Endothelial cell (in vitro differentiated cells): ENCODE results near the gene CNP. TPM values are rescaled to one million over a fixed set of nuclear protein-coding genes. Genes with fewer than 3 reads are reported as not detected.

Source experiments
- DNase-seq: peaks from one replicate; pipeline ENCODE4 v3.0.0; 2021; ENCODE audit warnings: low spot score
- H3K27ac Mint-ChIP-seq: one replicate; pipeline ENCODE4 v1.8.0; 2021; ENCODE audit warnings: mixed read lengths, inconsistent platforms; ENCODE audit not compliant: unreplicated experiment
- H3K27me3 Mint-ChIP-seq: one replicate; pipeline ENCODE4 v1.8.0; 2021; ENCODE audit warnings: mild to moderate bottlenecking, moderate library complexity, mixed read lengths, inconsistent platforms; ENCODE audit not compliant: unreplicated experiment
- H3K36me3 Mint-ChIP-seq: one replicate; pipeline ENCODE4 v1.8.0; 2021; ENCODE audit warnings: mild to moderate bottlenecking, low read depth, mixed read lengths, inconsistent platforms; ENCODE audit not compliant: unreplicated experiment
- H3K4me1 Mint-ChIP-seq: one replicate; pipeline ENCODE4 v1.8.0; 2021; ENCODE audit warnings: mild to moderate bottlenecking, mixed read lengths, inconsistent platforms; ENCODE audit not compliant: unreplicated experiment
- H3K4me3 Mint-ChIP-seq: one replicate; pipeline ENCODE4 v1.8.0; 2021; ENCODE audit warnings: mild to moderate bottlenecking, mixed read lengths, inconsistent platforms; ENCODE audit not compliant: unreplicated experiment
- H3K9me3 Mint-ChIP-seq: one replicate; pipeline ENCODE4 v1.8.0; 2021; ENCODE audit warnings: mixed read lengths, inconsistent platforms; ENCODE audit not compliant: unreplicated experiment
- total RNA-seq: library from RNA; stranded (reverse); fragmentation: NEBNext Ultra II Directional; extraction: Animal tissue kit (Norgen Biotek cat#: 25700); gene quantifications from one replicate; pipeline ENCODE4 v1.2.1, GENCODE V29; 2021; ENCODE audit not compliant: unreplicated experiment
- TF ChIP-seq, protein P1 (sequence below): fragments of 200-600 bp; sonication (generic); IDR thresholded peaks from one replicate; pipeline ENCODE4 v1.5.0; 2021; ENCODE audit warnings: antibody characterized with exemption; ENCODE audit not compliant: unreplicated experiment

The CNP gene
- total RNA-seq, 1 donor from 2014 or later: 82.1 TPM

GRCh38 chr17:41972571-41973407 lies 6.2 kb downstream of the CNP start:
- Mint-ChIP-seq H3K27ac (peak overlapping the region; percentile 59), H3K4me3 (peak overlapping the region; percentile 56), H3K27me3 (peaks cover 16% of the 10 kb centered on the region), H3K4me1 (peaks cover 9% of the 10 kb centered on the region), H3K9me3 (no peaks in the 10 kb centered on the region), H3K36me3 (peaks cover 36% of the 10 kb centered on the region)
- TF ChIP-seq, protein P1, sequence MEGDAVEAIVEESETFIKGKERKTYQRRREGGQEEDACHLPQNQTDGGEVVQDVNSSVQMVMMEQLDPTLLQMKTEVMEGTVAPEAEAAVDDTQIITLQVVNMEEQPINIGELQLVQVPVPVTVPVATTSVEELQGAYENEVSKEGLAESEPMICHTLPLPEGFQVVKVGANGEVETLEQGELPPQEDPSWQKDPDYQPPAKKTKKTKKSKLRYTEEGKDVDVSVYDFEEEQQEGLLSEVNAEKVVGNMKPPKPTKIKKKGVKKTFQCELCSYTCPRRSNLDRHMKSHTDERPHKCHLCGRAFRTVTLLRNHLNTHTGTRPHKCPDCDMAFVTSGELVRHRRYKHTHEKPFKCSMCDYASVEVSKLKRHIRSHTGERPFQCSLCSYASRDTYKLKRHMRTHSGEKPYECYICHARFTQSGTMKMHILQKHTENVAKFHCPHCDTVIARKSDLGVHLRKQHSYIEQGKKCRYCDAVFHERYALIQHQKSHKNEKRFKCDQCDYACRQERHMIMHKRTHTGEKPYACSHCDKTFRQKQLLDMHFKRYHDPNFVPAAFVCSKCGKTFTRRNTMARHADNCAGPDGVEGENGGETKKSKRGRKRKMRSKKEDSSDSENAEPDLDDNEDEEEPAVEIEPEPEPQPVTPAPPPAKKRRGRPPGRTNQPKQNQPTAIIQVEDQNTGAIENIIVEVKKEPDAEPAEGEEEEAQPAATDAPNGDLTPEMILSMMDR: no peak
- DNase-seq: no peak

DNA sequence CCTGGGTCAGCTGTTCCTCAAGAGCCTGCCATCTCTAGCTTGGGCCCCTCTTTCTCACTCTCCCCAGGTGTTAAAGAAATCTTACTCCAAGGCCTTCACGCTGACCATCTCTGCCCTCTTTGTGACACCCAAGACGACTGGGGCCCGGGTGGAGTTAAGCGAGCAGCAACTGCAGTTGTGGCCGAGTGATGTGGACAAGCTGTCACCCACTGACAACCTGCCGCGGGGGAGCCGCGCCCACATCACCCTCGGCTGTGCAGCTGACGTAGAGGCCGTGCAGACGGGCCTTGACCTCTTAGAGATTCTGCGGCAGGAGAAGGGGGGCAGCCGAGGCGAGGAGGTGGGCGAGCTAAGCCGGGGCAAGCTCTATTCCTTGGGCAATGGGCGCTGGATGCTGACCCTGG lies 6.8 kb downstream of the CNP start:
- Mint-ChIP-seq H3K27me3 (peaks cover 11% of the 10 kb centered on the region), H3K27ac (no peak overlapping the region), H3K36me3 (peaks cover 35% of the 10 kb centered on the region), H3K4me1 (peaks cover 5% of the 10 kb centered on the region), H3K4me3 (peak overlapping the region; percentile 15), H3K9me3 (no peaks in the 10 kb centered on the region)
- TF ChIP-seq, protein P1: no peak
- DNase-seq: no peak

DNA sequence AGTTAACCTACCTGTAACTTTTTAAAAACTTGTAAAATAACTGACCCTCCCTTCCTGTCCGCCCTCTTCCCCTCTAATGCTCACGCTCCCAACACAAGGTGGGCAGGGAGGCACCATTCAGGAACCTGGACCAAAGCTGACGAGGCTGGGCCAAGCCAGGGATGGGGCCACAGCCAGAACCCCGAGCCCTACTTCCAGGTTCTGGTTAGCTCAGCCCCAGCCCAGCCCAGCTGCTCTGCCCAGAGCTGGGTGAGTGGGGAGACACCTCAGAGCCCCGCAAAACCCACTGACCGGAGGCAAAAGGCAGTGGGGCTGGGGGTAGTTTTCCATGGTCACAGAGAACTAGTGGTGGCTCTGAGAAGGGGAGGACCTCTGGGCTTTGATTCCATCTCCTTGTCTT lies 7.4 kb downstream of the CNP start:
- Mint-ChIP-seq H3K4me1 (peaks cover 5% of the 10 kb centered on the region), H3K9me3 (no peaks in the 10 kb centered on the region), H3K4me3 (no peak overlapping the region), H3K27me3 (peaks cover 11% of the 10 kb centered on the region), H3K36me3 (peaks cover 30% of the 10 kb centered on the region), H3K27ac (no peak overlapping the region)
- TF ChIP-seq, protein P1: no peak
- no peak for DNase-seq

DNA sequence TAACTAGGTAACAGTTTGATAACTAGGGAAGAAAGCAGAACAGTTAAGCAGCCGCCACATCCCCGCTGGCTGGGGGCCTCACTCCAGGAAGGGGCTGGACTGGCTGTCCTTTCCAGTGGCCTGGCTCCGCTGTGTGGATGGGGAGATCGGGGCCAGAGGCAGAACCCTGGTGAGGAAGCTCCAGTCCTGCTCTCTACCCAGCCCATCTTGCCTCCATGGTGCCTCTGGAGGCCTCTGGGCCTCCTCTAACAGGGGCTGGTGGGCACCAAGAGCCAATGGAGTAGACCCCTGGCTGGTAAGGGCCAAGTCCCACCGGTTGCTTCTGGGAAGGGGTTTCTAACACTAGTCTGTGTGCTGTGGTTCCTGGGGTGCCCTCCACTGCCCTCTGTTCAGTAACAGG lies 8.1 kb downstream of the CNP start:
- Mint-ChIP-seq H3K9me3 (no peaks in the 10 kb centered on the region), H3K4me1 (peaks cover 5% of the 10 kb centered on the region), H3K4me3 (no peak overlapping the region), H3K27ac (no peak overlapping the region), H3K36me3 (peaks cover 28% of the 10 kb centered on the region), H3K27me3 (peaks cover 5% of the 10 kb centered on the region)
- TF ChIP-seq, protein P1: no peak
- DNase-seq: no peak
